ENCODE results near the gene USP13. TPM values are rescaled to one million over a fixed set of nuclear protein-coding genes. Genes with fewer than 3 reads are reported as not detected.
A peak's percentile ranks its signal among the peaks of the same experiment; 100 is the strongest.

USP13 gene
- total and polyA plus RNA-seq, 12 donors = 6.9 to 61.1 (median 35.0) TPM

- Histone ChIP-seq H3K27me3 (no peaks in the 10 kb centered on the region), H3K36me3 (replicated peaks in 1 of 2) (peaks cover 0 to 15% of the 10 kb centered on the region in 2 donors), H3K4me3 (no peak overlapping the region), H3K4me1 (replicated peaks in 1 of 2) (peaks cover 4 to 23% of the 10 kb centered on the region in 2 donors), H3K9me3 (replicated peaks in 1 of 3) (no peaks in the 10 kb centered on the region), H3K27ac (no peak overlapping the region)
- WGBS, 4 donors = 80 to 88% (median 88%) methylated on average over 3 of the region's 3 CpGs
- TF ChIP-seq, protein P1, sequence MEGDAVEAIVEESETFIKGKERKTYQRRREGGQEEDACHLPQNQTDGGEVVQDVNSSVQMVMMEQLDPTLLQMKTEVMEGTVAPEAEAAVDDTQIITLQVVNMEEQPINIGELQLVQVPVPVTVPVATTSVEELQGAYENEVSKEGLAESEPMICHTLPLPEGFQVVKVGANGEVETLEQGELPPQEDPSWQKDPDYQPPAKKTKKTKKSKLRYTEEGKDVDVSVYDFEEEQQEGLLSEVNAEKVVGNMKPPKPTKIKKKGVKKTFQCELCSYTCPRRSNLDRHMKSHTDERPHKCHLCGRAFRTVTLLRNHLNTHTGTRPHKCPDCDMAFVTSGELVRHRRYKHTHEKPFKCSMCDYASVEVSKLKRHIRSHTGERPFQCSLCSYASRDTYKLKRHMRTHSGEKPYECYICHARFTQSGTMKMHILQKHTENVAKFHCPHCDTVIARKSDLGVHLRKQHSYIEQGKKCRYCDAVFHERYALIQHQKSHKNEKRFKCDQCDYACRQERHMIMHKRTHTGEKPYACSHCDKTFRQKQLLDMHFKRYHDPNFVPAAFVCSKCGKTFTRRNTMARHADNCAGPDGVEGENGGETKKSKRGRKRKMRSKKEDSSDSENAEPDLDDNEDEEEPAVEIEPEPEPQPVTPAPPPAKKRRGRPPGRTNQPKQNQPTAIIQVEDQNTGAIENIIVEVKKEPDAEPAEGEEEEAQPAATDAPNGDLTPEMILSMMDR (IDR thresholded peaks at IDR 0.05) = no peak
- no peak for TF ChIP-seq POLR2A (IDR thresholded peaks at IDR 0.05)
- no peak for DNase-seq
- intact Hi-C loops (cut with DNase I) = no loop called here
These were observed 76.2 kb downstream of the USP13 start for GRCh38 chr3:179729086-179729485.

DNA sequence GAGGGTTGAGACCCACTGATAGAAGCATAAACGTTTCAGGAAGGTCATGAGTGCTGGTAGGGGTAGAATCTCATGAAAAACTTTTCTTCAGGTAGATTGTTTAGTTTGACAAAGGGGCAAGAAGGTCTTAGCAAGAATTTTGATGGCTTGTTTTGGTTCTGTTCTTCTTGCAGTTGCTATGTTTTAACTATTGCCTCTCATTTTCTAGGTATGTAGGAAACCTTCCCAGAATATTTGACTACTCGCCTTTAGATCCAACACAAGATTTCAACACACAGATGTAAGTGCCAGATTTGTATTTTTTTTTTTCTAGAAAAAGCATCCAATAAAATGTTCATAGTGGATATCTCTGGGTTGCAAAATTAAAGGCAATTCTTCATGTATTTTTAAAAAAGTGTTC is 77.1 kb downstream of the USP13 start:
- DNase-seq = no peak
- peaks cover 0 to 15% of the 10 kb centered on the region in 2 donors for H3K36me3 ChIP-seq (replicated peaks in 1 of 2)
- TF ChIP-seq, protein P1 (IDR thresholded peaks at IDR 0.05) = no peak
- TF ChIP-seq POLR2A (IDR thresholded peaks at IDR 0.05) = no peak
- H3K4me1 ChIP-seq (replicated peaks in 1 of 2) = peaks cover 4 to 23% of the 10 kb centered on the region in 2 donors
- H3K27me3 ChIP-seq = no peaks in the 10 kb centered on the region
- intact Hi-C loops (cut with DNase I) = no loop called here
- WGBS, 4 donors = 67 to 74% (median 71%) methylated on average over 2 of the region's 2 CpGs
- peak overlapping the region in 1 of 5 donors; percentile 1 for H3K27ac ChIP-seq
- H3K9me3 ChIP-seq (replicated peaks in 1 of 3) = no peaks in the 10 kb centered on the region
- no peak overlapping the region for H3K4me3 ChIP-seq

DNA sequence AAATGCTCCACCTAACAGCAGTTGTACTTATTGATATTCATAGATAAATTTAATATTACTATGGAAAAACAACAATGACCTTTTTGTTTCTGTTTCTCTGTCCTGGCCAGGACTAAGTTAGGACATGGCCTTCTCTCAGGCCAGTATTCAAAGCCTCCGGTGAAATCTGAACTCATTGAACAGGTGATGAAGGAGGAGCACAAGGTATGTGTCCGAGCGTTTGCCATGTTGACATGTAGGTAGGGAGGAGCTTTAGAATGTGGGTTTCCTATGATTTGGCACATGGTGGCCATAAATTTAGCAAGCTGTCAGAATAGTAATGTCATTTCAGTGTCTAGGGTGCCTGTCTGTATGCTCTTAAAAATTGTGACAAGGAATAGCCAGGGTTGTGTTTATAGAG is 77.7 kb downstream of the USP13 start:
- Histone ChIP-seq H3K4me1 (replicated peaks in 1 of 2) (peaks cover 4 to 23% of the 10 kb centered on the region in 2 donors), H3K27ac (peak overlapping the region in 1 of 5 donors; percentile 1), H3K27me3 (no peaks in the 10 kb centered on the region), H3K4me3 (no peak overlapping the region), H3K36me3 (replicated peaks in 1 of 2) (peaks cover 0 to 15% of the 10 kb centered on the region in 2 donors), H3K9me3 (replicated peaks in 1 of 3) (no peaks in the 10 kb centered on the region)
- no peak for DNase-seq
- intact Hi-C loops (cut with DNase I) = no loop called here
- WGBS, 4 donors = 91 to 98% (median 95%) methylated on average over 3 of the region's 3 CpGs
- TF ChIP-seq POLR2A (IDR thresholded peaks at IDR 0.05) = no peak
- TF ChIP-seq, protein P1 (IDR thresholded peaks at IDR 0.05) = no peak

GRCh38 chr3:179731544-179731943 is 78.7 kb downstream of the USP13 start:
- no peak for TF ChIP-seq POLR2A (IDR thresholded peaks at IDR 0.05)
- TF ChIP-seq, protein P1 (IDR thresholded peaks at IDR 0.05) = no peak
- intact Hi-C loops (cut with DNase I) = no loop called here
- H3K36me3 ChIP-seq (replicated peaks in 1 of 2) = peaks cover 0 to 15% of the 10 kb centered on the region in 2 donors
- no peak for DNase-seq
- WGBS, 4 donors = 91 to 97% (median 96%) methylated on average over 9 of the region's 9 CpGs
- H3K9me3 ChIP-seq (replicated peaks in 1 of 3) = no peaks in the 10 kb centered on the region
- peaks cover 4 to 16% of the 10 kb centered on the region in 2 donors for H3K4me1 ChIP-seq (replicated peaks in 1 of 2)
- no peak overlapping the region for H3K4me3 ChIP-seq
- no peak overlapping the region for H3K27ac ChIP-seq
- no peaks in the 10 kb centered on the region for H3K27me3 ChIP-seq

Data from adrenal gland (tissue), 12 donors.